HepG2 (cell line): ENCODE data around the gene METTL26. TPM values are rescaled to one million over a fixed set of nuclear protein-coding genes. Genes with fewer than 3 reads are reported as not detected.

ENCODE experiments used
- POGZ ChIP-seq: sonication (generic); formaldehyde crosslinking; IDR thresholded peaks from 2 replicates; pipeline ENCODE4 v1.4.0; 2020; ENCODE audit warnings: mild to moderate bottlenecking, missing genetic modification reagents
- ZNF776 ChIP-seq: sonication (generic); formaldehyde crosslinking; IDR thresholded peaks from 2 replicates; pipeline ENCODE4 v1.4.0; 2020; ENCODE audit warnings: mild to moderate bottlenecking, missing genetic modification reagents
- ZNF792 ChIP-seq: IDR thresholded peaks from 2 replicates; pipeline ENCODE4 v1.6.1; 2016
- polyA plus RNA-seq, 8 experiments: library from polyadenylated mRNA; depleted of rRNA in 3 of 8; stranded (reverse) in 7 of 8; unstranded in 1 of 8; fragments of >200 nt; fragmentation: Illumina TruSeq in 4 of 8; extraction: Trizol in 4 of 8; gene quantifications; 2 replicates each; pipeline versions ENCODE4 v1.2.1 to v1.2.3, GENCODE V29; 2011 to 2016; ENCODE audit warnings: low read depth in 4 of 8, missing spikeins in 1 of 8, mixed read lengths in 1 of 8; ENCODE audit not compliant: insufficient read depth in 1 of 8
- total RNA-seq, 5 experiments: library from RNA; depleted of rRNA; stranded (reverse); fragments of >200 nt; fragmentation: Illumina TruSeq; extraction: Trizol; gene quantifications; 2 replicates each; pipeline ENCODE4 v1.2.3, GENCODE V29; 2016; ENCODE audit warnings: low read depth in 1 of 5
- TF ChIP-seq, protein P1 (sequence below): sonication (generic); formaldehyde crosslinking; IDR thresholded peaks from 2 replicates; pipeline ENCODE4 v1.5.1; 2020; ENCODE audit warnings: mild to moderate bottlenecking, missing genetic modification reagents, moderate library complexity
- TF ChIP-seq, protein P2 (sequence below): sonication (generic); formaldehyde crosslinking; IDR thresholded peaks from 2 replicates; pipeline ENCODE4 v1.4.0; 2020; ENCODE audit warnings: mild to moderate bottlenecking, missing genetic modification reagents

METTL26 gene
- total and polyA plus RNA-seq, 2 of the 13 experiments (the other 11 are each of a cell fraction or from before 2014, with no cell fraction given) = 65.5 to 70.1 TPM

- TF ChIP-seq, protein P1, sequence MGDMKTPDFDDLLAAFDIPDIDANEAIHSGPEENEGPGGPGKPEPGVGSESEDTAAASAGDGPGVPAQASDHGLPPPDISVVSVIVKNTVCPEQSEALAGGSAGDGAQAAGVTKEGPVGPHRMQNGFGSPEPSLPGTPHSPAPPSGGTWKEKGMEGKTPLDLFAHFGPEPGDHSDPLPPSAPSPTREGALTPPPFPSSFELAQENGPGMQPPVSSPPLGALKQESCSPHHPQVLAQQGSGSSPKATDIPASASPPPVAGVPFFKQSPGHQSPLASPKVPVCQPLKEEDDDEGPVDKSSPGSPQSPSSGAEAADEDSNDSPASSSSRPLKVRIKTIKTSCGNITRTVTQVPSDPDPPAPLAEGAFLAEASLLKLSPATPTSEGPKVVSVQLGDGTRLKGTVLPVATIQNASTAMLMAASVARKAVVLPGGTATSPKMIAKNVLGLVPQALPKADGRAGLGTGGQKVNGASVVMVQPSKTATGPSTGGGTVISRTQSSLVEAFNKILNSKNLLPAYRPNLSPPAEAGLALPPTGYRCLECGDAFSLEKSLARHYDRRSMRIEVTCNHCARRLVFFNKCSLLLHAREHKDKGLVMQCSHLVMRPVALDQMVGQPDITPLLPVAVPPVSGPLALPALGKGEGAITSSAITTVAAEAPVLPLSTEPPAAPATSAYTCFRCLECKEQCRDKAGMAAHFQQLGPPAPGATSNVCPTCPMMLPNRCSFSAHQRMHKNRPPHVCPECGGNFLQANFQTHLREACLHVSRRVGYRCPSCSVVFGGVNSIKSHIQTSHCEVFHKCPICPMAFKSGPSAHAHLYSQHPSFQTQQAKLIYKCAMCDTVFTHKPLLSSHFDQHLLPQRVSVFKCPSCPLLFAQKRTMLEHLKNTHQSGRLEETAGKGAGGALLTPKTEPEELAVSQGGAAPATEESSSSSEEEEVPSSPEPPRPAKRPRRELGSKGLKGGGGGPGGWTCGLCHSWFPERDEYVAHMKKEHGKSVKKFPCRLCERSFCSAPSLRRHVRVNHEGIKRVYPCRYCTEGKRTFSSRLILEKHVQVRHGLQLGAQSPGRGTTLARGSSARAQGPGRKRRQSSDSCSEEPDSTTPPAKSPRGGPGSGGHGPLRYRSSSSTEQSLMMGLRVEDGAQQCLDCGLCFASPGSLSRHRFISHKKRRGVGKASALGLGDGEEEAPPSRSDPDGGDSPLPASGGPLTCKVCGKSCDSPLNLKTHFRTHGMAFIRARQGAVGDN = peak; percentile 3; the same call in 1 of the 2 replicates
- TF ChIP-seq, protein P2, sequence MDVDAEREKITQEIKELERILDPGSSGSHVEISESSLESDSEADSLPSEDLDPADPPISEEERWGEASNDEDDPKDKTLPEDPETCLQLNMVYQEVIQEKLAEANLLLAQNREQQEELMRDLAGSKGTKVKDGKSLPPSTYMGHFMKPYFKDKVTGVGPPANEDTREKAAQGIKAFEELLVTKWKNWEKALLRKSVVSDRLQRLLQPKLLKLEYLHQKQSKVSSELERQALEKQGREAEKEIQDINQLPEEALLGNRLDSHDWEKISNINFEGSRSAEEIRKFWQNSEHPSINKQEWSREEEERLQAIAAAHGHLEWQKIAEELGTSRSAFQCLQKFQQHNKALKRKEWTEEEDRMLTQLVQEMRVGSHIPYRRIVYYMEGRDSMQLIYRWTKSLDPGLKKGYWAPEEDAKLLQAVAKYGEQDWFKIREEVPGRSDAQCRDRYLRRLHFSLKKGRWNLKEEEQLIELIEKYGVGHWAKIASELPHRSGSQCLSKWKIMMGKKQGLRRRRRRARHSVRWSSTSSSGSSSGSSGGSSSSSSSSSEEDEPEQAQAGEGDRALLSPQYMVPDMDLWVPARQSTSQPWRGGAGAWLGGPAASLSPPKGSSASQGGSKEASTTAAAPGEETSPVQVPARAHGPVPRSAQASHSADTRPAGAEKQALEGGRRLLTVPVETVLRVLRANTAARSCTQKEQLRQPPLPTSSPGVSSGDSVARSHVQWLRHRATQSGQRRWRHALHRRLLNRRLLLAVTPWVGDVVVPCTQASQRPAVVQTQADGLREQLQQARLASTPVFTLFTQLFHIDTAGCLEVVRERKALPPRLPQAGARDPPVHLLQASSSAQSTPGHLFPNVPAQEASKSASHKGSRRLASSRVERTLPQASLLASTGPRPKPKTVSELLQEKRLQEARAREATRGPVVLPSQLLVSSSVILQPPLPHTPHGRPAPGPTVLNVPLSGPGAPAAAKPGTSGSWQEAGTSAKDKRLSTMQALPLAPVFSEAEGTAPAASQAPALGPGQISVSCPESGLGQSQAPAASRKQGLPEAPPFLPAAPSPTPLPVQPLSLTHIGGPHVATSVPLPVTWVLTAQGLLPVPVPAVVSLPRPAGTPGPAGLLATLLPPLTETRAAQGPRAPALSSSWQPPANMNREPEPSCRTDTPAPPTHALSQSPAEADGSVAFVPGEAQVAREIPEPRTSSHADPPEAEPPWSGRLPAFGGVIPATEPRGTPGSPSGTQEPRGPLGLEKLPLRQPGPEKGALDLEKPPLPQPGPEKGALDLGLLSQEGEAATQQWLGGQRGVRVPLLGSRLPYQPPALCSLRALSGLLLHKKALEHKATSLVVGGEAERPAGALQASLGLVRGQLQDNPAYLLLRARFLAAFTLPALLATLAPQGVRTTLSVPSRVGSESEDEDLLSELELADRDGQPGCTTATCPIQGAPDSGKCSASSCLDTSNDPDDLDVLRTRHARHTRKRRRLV = no peak
- no peak for TF ChIP-seq ZNF792
- TF ChIP-seq ZNF776 (CRISPR knock-in tag) = peak; percentile 39; the same call in 1 of the 2 replicates
- TF ChIP-seq POGZ (CRISPR knock-in tag) = 0 out of 2 replicates have a peak, but pooled peaks have one; percentile 24
These were observed 42.2 kb upstream of the METTL26 start (continued) for GRCh38 chr16:678209-678857.
